ENCODE measurements around the gene SRMS. TPM values are rescaled to one million over a fixed set of nuclear protein-coding genes. Genes with fewer than 3 reads are reported as not detected.

SRMS gene
- total and polyA plus RNA-seq, 2 of the 13 experiments (the other 11 are each of a cell fraction or from before 2014, with no cell fraction given) = not detected

DNA sequence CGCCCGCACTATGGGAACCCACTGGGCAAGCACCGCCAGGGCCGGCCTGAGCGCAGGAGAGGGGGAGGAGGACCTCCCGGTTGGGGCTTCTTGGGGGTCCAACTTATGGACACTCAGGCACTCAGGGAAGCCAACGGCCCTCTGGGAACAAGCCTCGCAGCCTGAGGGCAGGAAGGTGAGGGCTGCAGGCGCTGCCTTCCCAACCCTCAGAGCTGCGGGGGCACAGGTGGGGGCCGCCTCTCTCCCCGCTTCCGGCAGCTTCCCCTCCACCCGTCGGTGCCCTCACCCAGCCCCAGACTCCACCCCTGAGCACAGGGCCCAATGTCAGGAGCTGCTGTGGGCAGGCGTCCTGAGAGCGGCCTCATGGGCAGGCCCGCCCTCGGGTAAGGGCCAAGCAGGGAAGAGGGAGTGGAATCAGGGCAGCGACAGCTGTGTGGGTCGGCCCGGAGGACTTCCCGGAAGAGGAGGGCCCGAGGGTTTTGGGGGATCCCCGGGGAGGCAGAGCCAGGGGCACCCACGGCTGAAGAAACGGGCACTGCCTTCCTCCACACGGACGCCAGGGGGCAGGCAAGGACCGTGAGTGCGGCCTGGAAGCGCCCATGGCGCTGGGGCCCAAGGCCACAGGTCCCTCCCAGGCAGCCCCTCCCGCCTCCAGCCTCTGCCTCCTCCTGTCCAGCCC lies 9.9 kb downstream of the SRMS start (continued):
- TF ChIP-seq, protein P1, sequence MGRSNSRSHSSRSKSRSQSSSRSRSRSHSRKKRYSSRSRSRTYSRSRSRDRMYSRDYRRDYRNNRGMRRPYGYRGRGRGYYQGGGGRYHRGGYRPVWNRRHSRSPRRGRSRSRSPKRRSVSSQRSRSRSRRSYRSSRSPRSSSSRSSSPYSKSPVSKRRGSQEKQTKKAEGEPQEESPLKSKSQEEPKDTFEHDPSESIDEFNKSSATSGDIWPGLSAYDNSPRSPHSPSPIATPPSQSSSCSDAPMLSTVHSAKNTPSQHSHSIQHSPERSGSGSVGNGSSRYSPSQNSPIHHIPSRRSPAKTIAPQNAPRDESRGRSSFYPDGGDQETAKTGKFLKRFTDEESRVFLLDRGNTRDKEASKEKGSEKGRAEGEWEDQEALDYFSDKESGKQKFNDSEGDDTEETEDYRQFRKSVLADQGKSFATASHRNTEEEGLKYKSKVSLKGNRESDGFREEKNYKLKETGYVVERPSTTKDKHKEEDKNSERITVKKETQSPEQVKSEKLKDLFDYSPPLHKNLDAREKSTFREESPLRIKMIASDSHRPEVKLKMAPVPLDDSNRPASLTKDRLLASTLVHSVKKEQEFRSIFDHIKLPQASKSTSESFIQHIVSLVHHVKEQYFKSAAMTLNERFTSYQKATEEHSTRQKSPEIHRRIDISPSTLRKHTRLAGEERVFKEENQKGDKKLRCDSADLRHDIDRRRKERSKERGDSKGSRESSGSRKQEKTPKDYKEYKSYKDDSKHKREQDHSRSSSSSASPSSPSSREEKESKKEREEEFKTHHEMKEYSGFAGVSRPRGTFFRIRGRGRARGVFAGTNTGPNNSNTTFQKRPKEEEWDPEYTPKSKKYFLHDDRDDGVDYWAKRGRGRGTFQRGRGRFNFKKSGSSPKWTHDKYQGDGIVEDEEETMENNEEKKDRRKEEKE (IDR thresholded peaks at IDR 0.05) = no peak
- TF ChIP-seq, protein P2, sequence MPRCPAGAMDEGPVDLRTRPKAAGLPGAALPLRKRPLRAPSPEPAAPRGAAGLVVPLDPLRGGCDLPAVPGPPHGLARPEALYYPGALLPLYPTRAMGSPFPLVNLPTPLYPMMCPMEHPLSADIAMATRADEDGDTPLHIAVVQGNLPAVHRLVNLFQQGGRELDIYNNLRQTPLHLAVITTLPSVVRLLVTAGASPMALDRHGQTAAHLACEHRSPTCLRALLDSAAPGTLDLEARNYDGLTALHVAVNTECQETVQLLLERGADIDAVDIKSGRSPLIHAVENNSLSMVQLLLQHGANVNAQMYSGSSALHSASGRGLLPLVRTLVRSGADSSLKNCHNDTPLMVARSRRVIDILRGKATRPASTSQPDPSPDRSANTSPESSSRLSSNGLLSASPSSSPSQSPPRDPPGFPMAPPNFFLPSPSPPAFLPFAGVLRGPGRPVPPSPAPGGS (CRISPR knock-in tag; IDR thresholded peaks at IDR 0.05) = peak; percentile 97
- TF ChIP-seq ATF7 (IDR thresholded peaks at IDR 0.05) = no peak
- 0 out of 2 replicates have a peak, but pooled peaks have one; percentile 15 for TF ChIP-seq ATF7 (CRISPR knock-in tag; IDR thresholded peaks at IDR 0.05)
- no peak for TF ChIP-seq ZNF781 (CRISPR knock-in tag; IDR thresholded peaks at IDR 0.05; ENCODE audit: borderline replicate concordance, not compliant biosample characterization)
- TF ChIP-seq EZH2 (conservative IDR thresholded peaks at IDR 0.05; ENCODE audit: low read depth, low read length) = no peak
- no peak; the same call in 1 of the 2 replicates for TF ChIP-seq FOXK1 (CRISPR knock-in tag; IDR thresholded peaks at IDR 0.05; ENCODE audit: borderline replicate concordance, low read depth)
- no peak for TF ChIP-seq ZNF644 (CRISPR knock-in tag; IDR thresholded peaks at IDR 0.05; ENCODE audit: low read depth)
- TF ChIP-seq MXD4 (CRISPR knock-in tag; IDR thresholded peaks at IDR 0.05) = peak; percentile 92
- TF ChIP-seq NFKB2 (CRISPR knock-in tag; IDR thresholded peaks at IDR 0.05; ENCODE audit: borderline replicate concordance) = peak; percentile 97
- TF ChIP-seq, protein P3, sequence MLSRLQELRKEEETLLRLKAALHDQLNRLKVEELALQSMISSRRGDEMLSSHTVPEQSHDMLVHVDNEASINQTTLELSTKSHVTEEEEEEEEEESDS (CRISPR knock-in tag; IDR thresholded peaks at IDR 0.05; ENCODE audit: borderline replicate concordance) = 0 out of 2 replicates have a peak, but pooled peaks have one; percentile 79
- TF ChIP-seq BHLHE40 (IDR thresholded peaks at IDR 0.05; ENCODE audit: low read length) = peak; percentile 73
- TF ChIP-seq, protein P4, sequence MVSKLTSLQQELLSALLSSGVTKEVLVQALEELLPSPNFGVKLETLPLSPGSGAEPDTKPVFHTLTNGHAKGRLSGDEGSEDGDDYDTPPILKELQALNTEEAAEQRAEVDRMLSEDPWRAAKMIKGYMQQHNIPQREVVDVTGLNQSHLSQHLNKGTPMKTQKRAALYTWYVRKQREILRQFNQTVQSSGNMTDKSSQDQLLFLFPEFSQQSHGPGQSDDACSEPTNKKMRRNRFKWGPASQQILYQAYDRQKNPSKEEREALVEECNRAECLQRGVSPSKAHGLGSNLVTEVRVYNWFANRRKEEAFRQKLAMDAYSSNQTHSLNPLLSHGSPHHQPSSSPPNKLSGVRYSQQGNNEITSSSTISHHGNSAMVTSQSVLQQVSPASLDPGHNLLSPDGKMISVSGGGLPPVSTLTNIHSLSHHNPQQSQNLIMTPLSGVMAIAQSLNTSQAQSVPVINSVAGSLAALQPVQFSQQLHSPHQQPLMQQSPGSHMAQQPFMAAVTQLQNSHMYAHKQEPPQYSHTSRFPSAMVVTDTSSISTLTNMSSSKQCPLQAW (CRISPR knock-in tag; IDR thresholded peaks at IDR 0.05) = peak; percentile 91
- peak; percentile 96 for TF ChIP-seq ZNF230 (CRISPR knock-in tag; IDR thresholded peaks at IDR 0.05)
- peak; percentile 95 for TF ChIP-seq ZBTB38 (CRISPR knock-in tag; IDR thresholded peaks at IDR 0.05)
- TF ChIP-seq TRIM24 (CRISPR knock-in tag; IDR thresholded peaks at IDR 0.05) = no peak
- TF ChIP-seq ZNF83 (CRISPR knock-in tag; IDR thresholded peaks at IDR 0.05; ENCODE audit: borderline replicate concordance) = 0 out of 2 replicates have a peak, but pooled peaks have one; percentile 72
- 0 out of 2 replicates have a peak, but pooled peaks have one; percentile 88 for TF ChIP-seq ZSCAN12 (CRISPR knock-in tag; IDR thresholded peaks at IDR 0.05)
- TF ChIP-seq ZNF607 (CRISPR knock-in tag; IDR thresholded peaks at IDR 0.05; ENCODE audit: borderline replicate concordance) = peak; percentile 63; the same call in 1 of the 2 replicates
- TF ChIP-seq GABPB1 (CRISPR knock-in tag; IDR thresholded peaks at IDR 0.05) = peak; percentile 86
- TF ChIP-seq, protein P5, sequence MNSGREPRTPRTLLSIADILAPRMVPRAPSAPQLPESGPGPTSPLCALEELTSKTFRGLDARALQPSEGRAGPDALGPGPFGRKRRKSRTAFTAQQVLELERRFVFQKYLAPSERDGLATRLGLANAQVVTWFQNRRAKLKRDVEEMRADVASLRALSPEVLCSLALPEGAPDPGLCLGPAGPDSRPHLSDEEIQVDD (CRISPR knock-in tag; IDR thresholded peaks at IDR 0.05; ENCODE audit: borderline replicate concordance) = no peak; the same call in 1 of the 2 replicates
- peak; percentile 96 for TF ChIP-seq KDM5B (CRISPR knock-in tag; IDR thresholded peaks at IDR 0.05; ENCODE audit: borderline replicate concordance)
- TF ChIP-seq SP140L (CRISPR knock-in tag; IDR thresholded peaks at IDR 0.05; ENCODE audit: borderline replicate concordance) = 0 out of 2 replicates have a peak, but pooled peaks have one; percentile 29
- no peak for TF ChIP-seq ZNF101 (CRISPR knock-in tag; IDR thresholded peaks at IDR 0.05; ENCODE audit: borderline replicate concordance, low read depth)
